GM13977 (cell line): Measurements from ENCODE around the gene SLC25A52.
A peak's percentile ranks its signal among the peaks of the same experiment; 100 is the strongest.

Experiments
- DNase-seq: peaks from one replicate; pipeline ENCODE4 v3.0.0; 2012; ENCODE audit warnings: low spot score
- in situ Hi-C: fragments of 300-500 bp; cut with MboI; formaldehyde crosslinking; loops from one replicate; pipeline ENCODE4 v1.12.0; 2022; ENCODE audit warnings: low sequenced_read_pairs, low pct_unique_long_range_greater_than_20kb, mixed read lengths, inconsistent platforms; ENCODE audit not compliant: unreplicated experiment
- TF ChIP-seq, protein P1 (sequence below): IDR thresholded peaks from 2 replicates; pipeline ENCODE4 v1.5.1; 2012; ENCODE audit warnings: mild to moderate bottlenecking, control low read depth; ENCODE audit not compliant: insufficient read depth; ENCODE audit errors: extremely low read depth, missing control alignments

SLC25A52 gene

DNA sequence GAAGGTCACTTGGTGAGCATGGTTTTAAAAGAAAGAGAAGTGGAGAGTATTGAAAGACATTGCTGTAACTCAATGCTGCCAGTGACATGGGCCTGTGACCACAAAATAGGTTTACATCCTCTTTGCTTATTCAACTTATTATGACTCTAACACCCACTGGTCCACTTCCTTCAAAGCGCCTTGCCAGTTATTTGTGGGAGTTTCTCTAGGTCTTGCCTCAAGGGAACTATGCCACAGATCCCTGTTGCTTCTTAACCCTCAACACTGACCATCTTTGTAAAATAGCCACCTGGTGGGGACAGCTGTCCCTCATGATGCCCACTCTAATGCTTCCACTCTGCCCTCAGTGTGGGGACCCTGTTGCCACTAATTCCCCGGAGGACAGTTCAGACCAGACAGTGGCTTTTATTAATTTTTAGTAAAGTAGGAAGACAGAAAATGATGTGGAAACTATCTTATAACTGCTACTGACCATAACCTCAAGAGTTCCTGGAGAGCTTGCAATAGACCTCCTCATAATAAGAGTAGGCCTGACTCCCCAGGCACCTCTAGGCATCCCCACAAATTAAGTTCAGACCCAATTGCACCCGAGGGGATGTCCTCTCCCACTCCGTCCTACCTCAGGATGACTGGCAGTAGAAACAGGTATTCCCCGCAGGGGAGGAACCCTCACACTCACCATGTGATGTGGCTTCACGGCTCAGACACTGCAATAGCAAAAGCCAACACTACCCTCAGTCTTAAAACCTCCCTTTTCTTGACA is 31.3 kb upstream of the SLC25A52 start:
- in situ Hi-C loops = no loop called here

GRCh38 chr18:31789409-31789808 is 28.7 kb upstream of the SLC25A52 start:
- no peak for DNase-seq
- in situ Hi-C loops = no loop called here
- TF ChIP-seq, protein P1, sequence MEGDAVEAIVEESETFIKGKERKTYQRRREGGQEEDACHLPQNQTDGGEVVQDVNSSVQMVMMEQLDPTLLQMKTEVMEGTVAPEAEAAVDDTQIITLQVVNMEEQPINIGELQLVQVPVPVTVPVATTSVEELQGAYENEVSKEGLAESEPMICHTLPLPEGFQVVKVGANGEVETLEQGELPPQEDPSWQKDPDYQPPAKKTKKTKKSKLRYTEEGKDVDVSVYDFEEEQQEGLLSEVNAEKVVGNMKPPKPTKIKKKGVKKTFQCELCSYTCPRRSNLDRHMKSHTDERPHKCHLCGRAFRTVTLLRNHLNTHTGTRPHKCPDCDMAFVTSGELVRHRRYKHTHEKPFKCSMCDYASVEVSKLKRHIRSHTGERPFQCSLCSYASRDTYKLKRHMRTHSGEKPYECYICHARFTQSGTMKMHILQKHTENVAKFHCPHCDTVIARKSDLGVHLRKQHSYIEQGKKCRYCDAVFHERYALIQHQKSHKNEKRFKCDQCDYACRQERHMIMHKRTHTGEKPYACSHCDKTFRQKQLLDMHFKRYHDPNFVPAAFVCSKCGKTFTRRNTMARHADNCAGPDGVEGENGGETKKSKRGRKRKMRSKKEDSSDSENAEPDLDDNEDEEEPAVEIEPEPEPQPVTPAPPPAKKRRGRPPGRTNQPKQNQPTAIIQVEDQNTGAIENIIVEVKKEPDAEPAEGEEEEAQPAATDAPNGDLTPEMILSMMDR = no peak

More for the DNA sequence above, 31.3 kb upstream of the SLC25A52 start:
- TF ChIP-seq, protein P1 = no peak
- peak; percentile 66 for DNase-seq

DNA sequence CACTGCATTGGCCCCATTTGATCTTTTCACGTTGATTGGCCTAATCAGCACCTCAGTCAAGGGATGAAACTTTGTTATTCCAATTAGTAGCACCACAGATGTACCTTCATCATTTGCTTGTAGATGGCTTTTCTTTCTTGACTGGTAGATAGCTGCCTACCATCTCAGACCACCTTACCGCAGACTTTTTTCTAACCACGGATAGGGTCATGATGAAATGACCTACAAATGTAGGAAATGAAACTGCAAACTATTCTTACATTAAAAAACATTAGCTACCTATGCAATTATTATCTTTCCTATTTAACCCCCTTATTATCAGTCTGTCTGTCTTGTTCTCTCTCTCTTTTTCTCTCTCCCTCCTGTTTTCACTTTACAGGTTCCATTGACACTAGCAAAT is 22.4 kb upstream of the SLC25A52 start:
- DNase-seq = no peak
- in situ Hi-C loops = no loop called here
- TF ChIP-seq, protein P1 = no peak

GRCh38 chr18:31778391-31778950 is 17.8 kb upstream of the SLC25A52 start:
- in situ Hi-C loops = no loop called here
- TF ChIP-seq, protein P1 = no peak
- DNase-seq = no peak

DNA sequence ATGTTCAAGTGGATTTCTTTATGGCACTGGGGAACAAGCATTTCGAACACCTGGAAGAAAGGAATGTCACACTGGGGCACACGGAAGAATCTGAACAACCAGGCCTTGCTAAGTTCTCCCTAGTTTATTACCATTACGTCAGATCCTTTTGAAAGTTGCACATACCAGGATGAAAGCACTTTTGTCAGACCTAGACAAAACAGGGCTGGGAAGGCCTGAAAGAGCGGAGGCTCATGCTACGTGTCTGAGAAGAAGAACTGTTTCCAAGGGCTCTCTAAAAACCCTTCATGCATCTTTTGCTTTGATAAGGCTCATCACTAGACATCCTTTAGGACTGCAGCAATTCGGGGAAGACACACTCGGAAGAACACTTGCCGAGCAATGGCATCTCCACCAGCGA is 15.4 kb upstream of the SLC25A52 start:
- TF ChIP-seq, protein P1 = no peak
- DNase-seq = no peak
- in situ Hi-C loops = no loop called here

DNA sequence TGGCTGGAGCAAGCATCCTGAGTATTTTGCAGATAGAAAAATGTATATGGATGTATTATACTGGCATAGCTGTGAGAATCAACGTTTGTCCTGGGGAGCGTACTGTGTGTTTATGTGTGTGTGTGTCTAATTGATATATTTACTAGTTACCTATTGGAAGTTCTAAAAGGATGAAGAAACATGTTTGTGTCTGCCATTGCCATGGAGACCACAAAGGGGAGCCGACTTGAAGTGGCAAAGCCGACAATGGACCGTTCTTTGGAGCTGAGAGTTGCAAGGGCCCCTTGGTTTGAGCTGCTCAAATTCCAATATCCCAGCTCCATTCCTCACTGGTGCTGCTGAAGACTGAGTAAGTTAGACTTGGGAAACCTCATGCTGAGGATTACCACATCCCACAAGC is 14.3 kb upstream of the SLC25A52 start:
- TF ChIP-seq, protein P1 = no peak
- in situ Hi-C loops = no loop called here
- no peak for DNase-seq
